ENCODE results near the gene CETP.

CETP gene

GRCh38 chr16:56956076-56956475 lies 5.7 kb upstream of the CETP start:
- Histone ChIP-seq H3K9ac (ENCODE audit: low read depth in 1 of 2, low read length in 2 of 2) (no peak overlapping the region), H3K4me3 (ENCODE audit: low read depth in 1 of 2, low read length in 2 of 2) (no peak overlapping the region), H3K9me3 (ENCODE audit: control insufficient read depth in 1 of 2, low read length in 2 of 2) (no peaks in the 10 kb centered on the region), H3K36me3 (ENCODE audit: control insufficient read depth in 1 of 2, insufficient read depth in 2 of 2, low read length in 2 of 2) (no peaks in the 10 kb centered on the region), H3K27me3 (ENCODE audit: control insufficient read depth in 1 of 2, insufficient read depth in 2 of 2, low read length in 2 of 2) (no peaks in the 10 kb centered on the region), H3K4me1 (ENCODE audit: control insufficient read depth in 1 of 2, insufficient read depth in 2 of 2, low read length in 2 of 2) (peaks cover 3% of the 10 kb centered on the region in 2 donors), H3K27ac (ENCODE audit: low read depth, low read length) (no peak overlapping the region)

GRCh38 chr16:56956756-56957155 lies 5.0 kb upstream of the CETP start:
- Histone ChIP-seq H3K27me3 (ENCODE audit: control insufficient read depth in 1 of 2, insufficient read depth in 2 of 2, low read length in 2 of 2) (no peaks in the 10 kb centered on the region), H3K36me3 (ENCODE audit: control insufficient read depth in 1 of 2, insufficient read depth in 2 of 2, low read length in 2 of 2) (no peaks in the 10 kb centered on the region), H3K9ac (ENCODE audit: low read depth in 1 of 2, low read length in 2 of 2) (no peak overlapping the region)

GRCh38 chr16:56960681-56961281 lies 969 bp upstream of the CETP start:
- H3K27me3 ChIP-seq (ENCODE audit: control insufficient read depth in 1 of 2, insufficient read depth in 2 of 2, low read length in 2 of 2) = no peaks in the 10 kb centered on the region
- peaks cover 7 to 10% of the 10 kb centered on the region in 2 donors for H3K4me1 ChIP-seq (ENCODE audit: control insufficient read depth in 1 of 2, insufficient read depth in 2 of 2, low read length in 2 of 2)
- no peak overlapping the region for H3K4me3 ChIP-seq (ENCODE audit: low read depth in 1 of 2, low read length in 2 of 2)
- no peak overlapping the region for H3K27ac ChIP-seq (ENCODE audit: low read depth, low read length)
- H3K9ac ChIP-seq (ENCODE audit: low read depth in 1 of 2, low read length in 2 of 2) = no peak overlapping the region
- no peaks in the 10 kb centered on the region for H3K36me3 ChIP-seq (ENCODE audit: control insufficient read depth in 1 of 2, insufficient read depth in 2 of 2, low read length in 2 of 2)
- H3K9me3 ChIP-seq (ENCODE audit: control insufficient read depth in 1 of 2, low read length in 2 of 2) = no peaks in the 10 kb centered on the region

More at GRCh38 chr16:56956756-56957155, 5.0 kb upstream of the CETP start:
- H3K4me3 ChIP-seq (ENCODE audit: low read depth in 1 of 2, low read length in 2 of 2) = no peak overlapping the region
- no peaks in the 10 kb centered on the region for H3K9me3 ChIP-seq (ENCODE audit: control insufficient read depth in 1 of 2, low read length in 2 of 2)
- H3K27ac ChIP-seq (ENCODE audit: low read depth, low read length) = no peak overlapping the region
- peaks cover 0 to 2% of the 10 kb centered on the region in 2 donors for H3K4me1 ChIP-seq (ENCODE audit: control insufficient read depth in 1 of 2, insufficient read depth in 2 of 2, low read length in 2 of 2)

- Histone ChIP-seq H3K9ac (ENCODE audit: low read depth in 1 of 2, low read length in 2 of 2) (no peak overlapping the region), H3K27ac (ENCODE audit: low read depth, low read length) (no peak overlapping the region), H3K4me3 (ENCODE audit: low read depth in 1 of 2, low read length in 2 of 2) (no peak overlapping the region), H3K4me1 (ENCODE audit: control insufficient read depth in 1 of 2, insufficient read depth in 2 of 2, low read length in 2 of 2) (peaks cover 7 to 16% of the 10 kb centered on the region in 2 donors), H3K36me3 (ENCODE audit: control insufficient read depth in 1 of 2, insufficient read depth in 2 of 2, low read length in 2 of 2) (no peaks in the 10 kb centered on the region), H3K27me3 (ENCODE audit: control insufficient read depth in 1 of 2, insufficient read depth in 2 of 2, low read length in 2 of 2) (no peaks in the 10 kb centered on the region), H3K9me3 (ENCODE audit: control insufficient read depth in 1 of 2, low read length in 2 of 2) (no peaks in the 10 kb centered on the region)
Observed at GRCh38 chr16:56961386-56961785, 364 bp upstream of the CETP start.

- Histone ChIP-seq H3K27ac (ENCODE audit: low read depth, low read length) (no peak overlapping the region), H3K27me3 (ENCODE audit: control insufficient read depth in 1 of 2, insufficient read depth in 2 of 2, low read length in 2 of 2) (no peaks in the 10 kb centered on the region), H3K9ac (ENCODE audit: low read depth in 1 of 2, low read length in 2 of 2) (no peak overlapping the region), H3K4me3 (ENCODE audit: low read depth in 1 of 2, low read length in 2 of 2) (no peak overlapping the region), H3K4me1 (ENCODE audit: control insufficient read depth in 1 of 2, insufficient read depth in 2 of 2, low read length in 2 of 2) (peaks cover 7 to 16% of the 10 kb centered on the region in 2 donors), H3K36me3 (ENCODE audit: control insufficient read depth in 1 of 2, insufficient read depth in 2 of 2, low read length in 2 of 2) (no peaks in the 10 kb centered on the region), H3K9me3 (ENCODE audit: control insufficient read depth in 1 of 2, low read length in 2 of 2) (no peaks in the 10 kb centered on the region)
Observed at GRCh38 chr16:56964243-56965148, 2.7 kb downstream of the CETP start.

GRCh38 chr16:56965149-56966092 lies 3.7 kb downstream of the CETP start:
- H3K27ac ChIP-seq (ENCODE audit: low read depth, low read length) = no peak overlapping the region
- no peak overlapping the region for H3K9ac ChIP-seq (ENCODE audit: low read depth in 1 of 2, low read length in 2 of 2)
- H3K27me3 ChIP-seq (ENCODE audit: control insufficient read depth in 1 of 2, insufficient read depth in 2 of 2, low read length in 2 of 2) = no peaks in the 10 kb centered on the region
- no peaks in the 10 kb centered on the region for H3K9me3 ChIP-seq (ENCODE audit: control insufficient read depth in 1 of 2, low read length in 2 of 2)
- H3K36me3 ChIP-seq (ENCODE audit: control insufficient read depth in 1 of 2, insufficient read depth in 2 of 2, low read length in 2 of 2) = no peaks in the 10 kb centered on the region
- H3K4me3 ChIP-seq (ENCODE audit: low read depth in 1 of 2, low read length in 2 of 2) = no peak overlapping the region
- H3K4me1 ChIP-seq (ENCODE audit: control insufficient read depth in 1 of 2, insufficient read depth in 2 of 2, low read length in 2 of 2) = peaks cover 7 to 16% of the 10 kb centered on the region in 2 donors

- no peaks in the 10 kb centered on the region for H3K9me3 ChIP-seq (ENCODE audit: control insufficient read depth in 1 of 2, low read length in 2 of 2)
- no peak overlapping the region for H3K27ac ChIP-seq (ENCODE audit: low read depth, low read length)
- H3K9ac ChIP-seq (ENCODE audit: low read depth in 1 of 2, low read length in 2 of 2) = no peak overlapping the region
Observed at GRCh38 chr16:56966093-56966475, 4.3 kb downstream of the CETP start.

GRCh38 chr16:56967733-56968132 lies 6.0 kb downstream of the CETP start:
- no peak overlapping the region for H3K9ac ChIP-seq (ENCODE audit: low read depth in 1 of 2, low read length in 2 of 2)
- H3K4me3 ChIP-seq (ENCODE audit: low read depth in 1 of 2, low read length in 2 of 2) = no peak overlapping the region
- no peaks in the 10 kb centered on the region for H3K27me3 ChIP-seq (ENCODE audit: control insufficient read depth in 1 of 2, insufficient read depth in 2 of 2, low read length in 2 of 2)
- peaks cover 0 to 16% of the 10 kb centered on the region in 2 donors for H3K4me1 ChIP-seq (ENCODE audit: control insufficient read depth in 1 of 2, insufficient read depth in 2 of 2, low read length in 2 of 2)
- no peaks in the 10 kb centered on the region for H3K36me3 ChIP-seq (ENCODE audit: control insufficient read depth in 1 of 2, insufficient read depth in 2 of 2, low read length in 2 of 2)
- no peak overlapping the region for H3K27ac ChIP-seq (ENCODE audit: low read depth, low read length)
- H3K9me3 ChIP-seq (ENCODE audit: control insufficient read depth in 1 of 2, low read length in 2 of 2) = no peaks in the 10 kb centered on the region

More at GRCh38 chr16:56966093-56966475, 4.3 kb downstream of the CETP start:
- Histone ChIP-seq H3K27me3 (ENCODE audit: control insufficient read depth in 1 of 2, insufficient read depth in 2 of 2, low read length in 2 of 2) (no peaks in the 10 kb centered on the region), H3K4me3 (ENCODE audit: low read depth in 1 of 2, low read length in 2 of 2) (no peak overlapping the region), H3K36me3 (ENCODE audit: control insufficient read depth in 1 of 2, insufficient read depth in 2 of 2, low read length in 2 of 2) (no peaks in the 10 kb centered on the region), H3K4me1 (ENCODE audit: control insufficient read depth in 1 of 2, insufficient read depth in 2 of 2, low read length in 2 of 2) (peaks cover 7 to 16% of the 10 kb centered on the region in 2 donors)

- no peak overlapping the region for H3K4me3 ChIP-seq (ENCODE audit: low read depth in 1 of 2, low read length in 2 of 2)
- no peaks in the 10 kb centered on the region for H3K36me3 ChIP-seq (ENCODE audit: control insufficient read depth in 1 of 2, insufficient read depth in 2 of 2, low read length in 2 of 2)
- H3K4me1 ChIP-seq (ENCODE audit: control insufficient read depth in 1 of 2, insufficient read depth in 2 of 2, low read length in 2 of 2) = peaks cover 0 to 16% of the 10 kb centered on the region in 2 donors
- H3K27ac ChIP-seq (ENCODE audit: low read depth, low read length) = no peak overlapping the region
- H3K9ac ChIP-seq (ENCODE audit: low read depth in 1 of 2, low read length in 2 of 2) = no peak overlapping the region
- no peaks in the 10 kb centered on the region for H3K27me3 ChIP-seq (ENCODE audit: control insufficient read depth in 1 of 2, insufficient read depth in 2 of 2, low read length in 2 of 2)
- H3K9me3 ChIP-seq (ENCODE audit: control insufficient read depth in 1 of 2, low read length in 2 of 2) = no peaks in the 10 kb centered on the region
Observed at GRCh38 chr16:56969769-56970168, 8.0 kb downstream of the CETP start.

Data from duodenal mucosa (tissue), 2 donors.